B cell (primary cell): ENCODE results near the gene MT1G. TPM values are rescaled to one million over a fixed set of nuclear protein-coding genes. Genes with fewer than 3 reads are reported as not detected.

Experiments
- ATAC-seq: fragments of 200-7000 bp; cut with Tn5 transposase; one replicate; pipeline ENCODE4 v1.10.0; 2021; ENCODE audit warnings: low read depth, mild to moderate bottlenecking, moderate number of reproducible peaks, moderate library complexity
- CTCF ChIA-PET: fragments of 350-600 bp; sonication (Branson Sonifier 250); formaldehyde crosslinking; loops from one replicate; lab custom pipeline; 2021; ENCODE audit warnings: antibody characterized with exemption, inconsistent platforms; lab: Charles Lee
- POLR2A ChIA-PET: fragments of 350-600 bp; sonication (Branson Sonifier 250); formaldehyde crosslinking; loops from one replicate; lab custom pipeline; 2021; ENCODE audit warnings: antibody characterized with exemption; lab: Charles Lee
- DNase-seq: peaks from one replicate; pipeline ENCODE4 v3.0.0; 2013
- H2AFZ ChIP-seq: 2 replicates; pipeline ENCODE4 v1.6.1; 2012; ENCODE audit warnings: mild to moderate bottlenecking, low read depth, low read length; ENCODE audit not compliant: insufficient read depth, poor library complexity, severe bottlenecking
- H3K27ac ChIP-seq, 2 donors: 1 replicate in 1 of 2; 2 replicates in 1 of 2; pipeline ENCODE4 v1.5.1; 2012 to 2013; ENCODE audit warnings: low read length in 2 of 2, mild to moderate bottlenecking in 2 of 2, moderate library complexity in 1 of 2
- H3K27me3 ChIP-seq, 4 experiments: fragments of 200-600 bp in 1 of 4; sonication (generic) in 1 of 4; replicated peaks in 1 of 4; 1 replicate in 2 of 4; 2 replicates in 2 of 4; pipeline versions ENCODE4 v1.6.1 to v1.7.0; 2013 to 2016; ENCODE audit warnings: low read length in 3 of 4, mild to moderate bottlenecking in 2 of 4, mixed read lengths in 1 of 4, moderate library complexity in 1 of 4; ENCODE audit not compliant: insufficient read depth in 4 of 4, control insufficient read depth in 3 of 4; ENCODE audit errors: control extremely low read depth in 1 of 4
- H3K36me3 ChIP-seq, 2 experiments: replicated peaks in 1 of 2; 1 replicate in 1 of 2; 2 replicates in 1 of 2; pipeline versions ENCODE4 v1.6.1 to v1.7.1; 2013; ENCODE audit warnings: low read length in 1 of 2; ENCODE audit not compliant: insufficient read depth in 2 of 2, control insufficient read depth in 1 of 2; ENCODE audit errors: control extremely low read depth in 1 of 2, extremely low read depth in 1 of 2
- H3K4me1 ChIP-seq, 2 donors: fragments of 200-600 bp in 1 of 2; sonication (generic) in 1 of 2; 1 replicate in 1 of 2; 2 replicates in 1 of 2; pipeline versions ENCODE4 v1.5.1 to v1.6.1; 2013 to 2017; ENCODE audit warnings: low read length in 2 of 2; ENCODE audit not compliant: control insufficient read depth in 2 of 2, insufficient read depth in 2 of 2
- H3K4me2 ChIP-seq: replicated peaks from 2 replicates; pipeline ENCODE3; 2012; ENCODE audit warnings: mild to moderate bottlenecking, low read depth, low read length; ENCODE audit not compliant: poor library complexity, severe bottlenecking
- H3K4me3 ChIP-seq, 5 experiments: fragments of 200-600 bp in 1 of 5; sonication (generic) in 1 of 5; 1 replicate in 3 of 5; 2 replicates in 2 of 5; pipeline versions ENCODE4 v1.5.1 to v1.7.0; 2011 to 2016; ENCODE audit warnings: low read length in 4 of 5, mild to moderate bottlenecking in 4 of 5, low read depth in 2 of 5, control low read depth in 1 of 5, moderate library complexity in 1 of 5; ENCODE audit not compliant: insufficient read depth in 1 of 5; ENCODE audit errors: control extremely low read depth in 1 of 5, extremely low read depth in 1 of 5
- H3K79me2 ChIP-seq: fragments of 200-600 bp; sonication (generic); one replicate; pipeline ENCODE4 v1.6.0; 2016; ENCODE audit warnings: low read length; ENCODE audit not compliant: control insufficient read depth, insufficient read depth
- H3K9ac ChIP-seq: fragments of 200-600 bp; sonication (generic); 2 replicates; pipeline ENCODE4 v1.6.1; 2017; ENCODE audit warnings: mild to moderate bottlenecking, low read length, moderate library complexity
- H3K9me3 ChIP-seq, 3 donors: one replicate each; pipeline versions ENCODE4 v1.6.1 to v1.7.1; 2013; ENCODE audit warnings: low read length in 2 of 3; ENCODE audit not compliant: control insufficient read depth in 2 of 3, insufficient read depth in 1 of 3; ENCODE audit errors: control extremely low read depth in 1 of 3
- H4K20me1 ChIP-seq: 2 replicates; pipeline ENCODE4 v1.6.0; 2012; ENCODE audit warnings: mild to moderate bottlenecking, low read length; ENCODE audit not compliant: insufficient read depth, control insufficient read depth, poor library complexity, severe bottlenecking
- H3K27ac Mint-ChIP-seq: one replicate; pipeline ENCODE4 v1.8.0; 2021; ENCODE audit warnings: mixed read lengths
- H3K27me3 Mint-ChIP-seq: one replicate; pipeline ENCODE4 v1.8.0; 2021; ENCODE audit warnings: mixed read lengths
- H3K4me1 Mint-ChIP-seq: one replicate; pipeline ENCODE4 v1.8.0; 2021; ENCODE audit warnings: mixed read lengths
- H3K4me3 Mint-ChIP-seq: one replicate; pipeline ENCODE4 v1.8.0; 2021; ENCODE audit warnings: mixed read lengths
- H3K9me3 Mint-ChIP-seq: one replicate; pipeline ENCODE4 v1.8.0; 2022; ENCODE audit warnings: mixed read lengths; ENCODE audit not compliant: insufficient read depth
- EZH2 ChIP-seq: IDR thresholded peaks from 2 replicates; pipeline ENCODE4 v1.6.1; 2012; ENCODE audit warnings: borderline replicate concordance, low read depth, mild to moderate bottlenecking, moderate library complexity, low read length; ENCODE audit not compliant: insufficient read depth, poor library complexity, severe bottlenecking
- WGBS: methylation state at CpG from one replicate; pipeline ENCODE4 v1.1.5; 2013; ENCODE audit warnings: missing lambda C conversion rate; ENCODE audit not compliant: insufficient coverage; 5-methylcytosine and 5-hydroxymethylcytosine counted together
- intact Hi-C: fragments of 100-400 bp; cut with micrococcal nuclease; formaldehyde crosslinking; loops from one replicate; pipeline ENCODE4 v1.10.0; 2022
- polyA plus RNA-seq: library from polyadenylated mRNA; depleted of rRNA; stranded (reverse); fragments of >200 nt; gene quantifications from 2 replicates; pipeline ENCODE4 v1.2.3, GENCODE V29; 2012
- total RNA-seq, 2 donors: library from RNA; stranded (reverse); fragments of 120-200 nt in 1 of 2; gene quantifications; 1 replicate in 1 of 2; 2 replicates in 1 of 2; pipeline versions ENCODE4 v1.2.3 to v1.2.4, GENCODE V29; 2013 to 2022
- TF ChIP-seq, protein P1 (sequence below): fragments of 200-600 bp; IDR thresholded peaks from one replicate; pipeline ENCODE4 v1.8.0; 2022; ENCODE audit warnings: antibody characterized with exemption, mild to moderate bottlenecking

Gene MT1G
- total and polyA plus RNA-seq, 2 donors (not counting 1 experiment from before 2014, with no cell fraction given): not detected

DNA sequence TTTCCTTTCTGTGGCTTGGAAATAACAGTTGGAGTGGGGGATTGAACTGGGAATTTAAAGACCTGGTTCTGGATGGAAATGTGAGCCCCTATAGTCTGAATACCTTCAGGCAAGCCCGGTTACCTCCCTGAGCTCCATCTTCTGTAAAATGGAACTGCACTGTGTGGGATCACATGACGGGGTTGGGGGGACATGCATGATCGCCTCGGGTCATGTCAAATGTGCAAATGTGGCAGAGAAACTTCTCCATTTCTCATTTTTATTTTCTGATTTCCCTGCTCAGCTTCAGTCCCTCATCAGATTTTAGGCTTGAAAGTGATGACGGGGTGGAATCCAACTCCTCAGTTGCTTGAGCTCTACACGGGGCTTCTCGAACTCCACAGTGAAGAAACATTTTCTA, 14.6 kb downstream of the MT1G start:
- ATAC-seq: no peak
- Histone ChIP-seq H4K20me1 (no peaks in the 10 kb centered on the region), H2AFZ (no peak overlapping the region), H3K36me3 (no peaks in the 10 kb centered on the region), H3K9me3 (no peaks in the 10 kb centered on the region), H3K27ac (no peak overlapping the region), H3K79me2 (no peaks in the 10 kb centered on the region), H3K4me3 (no peak overlapping the region), H3K4me2 (no peak overlapping the region), H3K9ac (no peak overlapping the region), H3K27me3 (peaks cover 0 to 12% (median 3%) of the 10 kb centered on the region in 4 experiments), H3K4me1 (peaks cover 7 to 28% of the 10 kb centered on the region in 2 donors)
- ChIA-PET CTCF (interaction anchor here (2.8 kb wide), 1 partner anchor 9 kb away, joined by 8 read pairs; no protein-coding TSS in a partner anchor), POLR2A (interaction anchor here (0.5 kb wide), 1 partner anchor 920 kb away, joined by 6 read pairs; no protein-coding TSS in a partner anchor)
- intact Hi-C loops: no loop called here
- DNase-seq: peak; percentile 58
- H3K27me3 Mint-ChIP-seq: peaks cover 15% of the 10 kb centered on the region
- H3K4me1 Mint-ChIP-seq: peaks cover 21% of the 10 kb centered on the region
- 50% methylated on average over 1 of the region's 7 CpGs for WGBS
- TF ChIP-seq, protein P1, sequence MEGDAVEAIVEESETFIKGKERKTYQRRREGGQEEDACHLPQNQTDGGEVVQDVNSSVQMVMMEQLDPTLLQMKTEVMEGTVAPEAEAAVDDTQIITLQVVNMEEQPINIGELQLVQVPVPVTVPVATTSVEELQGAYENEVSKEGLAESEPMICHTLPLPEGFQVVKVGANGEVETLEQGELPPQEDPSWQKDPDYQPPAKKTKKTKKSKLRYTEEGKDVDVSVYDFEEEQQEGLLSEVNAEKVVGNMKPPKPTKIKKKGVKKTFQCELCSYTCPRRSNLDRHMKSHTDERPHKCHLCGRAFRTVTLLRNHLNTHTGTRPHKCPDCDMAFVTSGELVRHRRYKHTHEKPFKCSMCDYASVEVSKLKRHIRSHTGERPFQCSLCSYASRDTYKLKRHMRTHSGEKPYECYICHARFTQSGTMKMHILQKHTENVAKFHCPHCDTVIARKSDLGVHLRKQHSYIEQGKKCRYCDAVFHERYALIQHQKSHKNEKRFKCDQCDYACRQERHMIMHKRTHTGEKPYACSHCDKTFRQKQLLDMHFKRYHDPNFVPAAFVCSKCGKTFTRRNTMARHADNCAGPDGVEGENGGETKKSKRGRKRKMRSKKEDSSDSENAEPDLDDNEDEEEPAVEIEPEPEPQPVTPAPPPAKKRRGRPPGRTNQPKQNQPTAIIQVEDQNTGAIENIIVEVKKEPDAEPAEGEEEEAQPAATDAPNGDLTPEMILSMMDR: no peak
- no peak for TF ChIP-seq EZH2
- peak overlapping the region; percentile 6 for H3K27ac Mint-ChIP-seq
- peak overlapping the region; percentile 53 for H3K4me3 Mint-ChIP-seq
- H3K9me3 Mint-ChIP-seq: no peaks in the 10 kb centered on the region

DNA sequence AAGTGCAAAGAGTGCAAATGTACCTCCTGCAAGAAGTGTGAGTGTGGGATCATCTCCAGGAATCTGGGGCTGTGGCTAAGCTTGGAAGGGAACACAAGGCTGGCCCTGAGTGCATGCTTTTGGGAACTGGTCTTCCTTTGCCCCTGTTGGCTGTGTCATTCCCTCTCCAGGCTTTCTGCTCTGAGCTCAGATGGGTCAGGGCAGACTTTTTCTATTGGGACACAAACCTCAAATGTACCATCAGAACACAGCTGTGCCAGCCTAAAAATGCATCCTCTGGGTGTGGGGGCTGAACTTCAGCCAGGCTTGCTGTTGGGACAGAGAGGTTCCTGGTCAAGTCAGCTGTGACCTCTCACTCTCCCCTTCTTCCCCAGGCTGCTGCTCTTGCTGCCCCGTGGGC, 15.3 kb downstream of the MT1G start:
- Histone ChIP-seq H3K9me3 (no peaks in the 10 kb centered on the region), H2AFZ (no peak overlapping the region), H3K36me3 (no peaks in the 10 kb centered on the region), H3K27me3 (peaks cover 0 to 16% (median 4%) of the 10 kb centered on the region in 4 experiments), H3K27ac (no peak overlapping the region), H3K9ac (no peak overlapping the region), H3K4me2 (no peak overlapping the region), H3K79me2 (no peaks in the 10 kb centered on the region), H3K4me3 (no peak overlapping the region), H4K20me1 (no peaks in the 10 kb centered on the region), H3K4me1 (peaks cover 4 to 22% of the 10 kb centered on the region in 2 donors)
- TF ChIP-seq, protein P1: no peak
- TF ChIP-seq EZH2: no peak
- peaks cover 18% of the 10 kb centered on the region for H3K27me3 Mint-ChIP-seq
- intact Hi-C loops: no loop called here
- CTCF ChIA-PET: interaction anchor here (0.7 to 2.8 kb wide), 2 partner anchors 9 to 50 kb away, joined by 3 to 8 read pairs; no protein-coding TSS in a partner anchor
- H3K9me3 Mint-ChIP-seq: no peaks in the 10 kb centered on the region
- 71% methylated on average over 1 of the region's 1 CpG for WGBS
- ATAC-seq (no peak), DNase-seq (no peak)
- no peak overlapping the region for H3K4me3 Mint-ChIP-seq
- H3K27ac Mint-ChIP-seq: no peak overlapping the region
- POLR2A ChIA-PET: interaction anchor here (0.5 kb wide), 1 partner anchor 920 kb away, joined by 6 read pairs; no protein-coding TSS in a partner anchor
- H3K4me1 Mint-ChIP-seq: peaks cover 17% of the 10 kb centered on the region
